H9 (cell line): ENCODE measurements around the gene SCAMP5. TPM values are rescaled to one million over a fixed set of nuclear protein-coding genes. Genes with fewer than 3 reads are reported as not detected.
A peak's percentile ranks its signal among the peaks of the same experiment; 100 is the strongest.

ENCODE experiments used
- DNase-seq: peaks from one replicate; pipeline ENCODE4 v3.0.0-alpha.2; 2017
- H2AFZ ChIP-seq: one replicate; pipeline ENCODE4 v1.6.1; 2013; ENCODE audit warnings: mild to moderate bottlenecking, low read length, control low read depth, moderate library complexity
- H2AK5ac ChIP-seq: 2 replicates; pipeline ENCODE4 v1.6.1; 2013; ENCODE audit warnings: low read length, control low read depth, mixed read lengths; ENCODE audit not compliant: insufficient read length
- H2BK120ac ChIP-seq: one replicate; pipeline ENCODE4 v1.6.1; 2013; ENCODE audit warnings: low read depth, mild to moderate bottlenecking, low read length, control low read depth, inconsistent platforms; ENCODE audit not compliant: poor library complexity, severe bottlenecking
- H2BK12ac ChIP-seq: 2 replicates; pipeline ENCODE4 v1.6.1; 2013; ENCODE audit warnings: low read length, control low read depth, mixed read lengths, low read depth; ENCODE audit not compliant: insufficient read length
- H2BK15ac ChIP-seq: 2 replicates; pipeline ENCODE4 v1.6.1; 2013; ENCODE audit warnings: low read depth, low read length, control low read depth
- H2BK20ac ChIP-seq: one replicate; pipeline ENCODE4 v1.6.1; 2013; ENCODE audit warnings: low read depth, mild to moderate bottlenecking, low read length, control low read depth, inconsistent platforms; ENCODE audit not compliant: poor library complexity, severe bottlenecking
- H2BK5ac ChIP-seq: 2 replicates; pipeline ENCODE4 v1.6.1; 2013; ENCODE audit warnings: low read length, control low read depth, mixed read lengths; ENCODE audit not compliant: insufficient read length
- H3K14ac ChIP-seq: 2 replicates; pipeline ENCODE4 v1.6.1; 2013; ENCODE audit warnings: low read length, control low read depth; ENCODE audit not compliant: insufficient read depth
- H3K18ac ChIP-seq: 2 replicates; pipeline ENCODE4 v1.6.1; 2013; ENCODE audit warnings: low read depth, mild to moderate bottlenecking, mixed read lengths, low read length, control low read depth; ENCODE audit not compliant: insufficient read length
- H3K23ac ChIP-seq: 2 replicates; pipeline ENCODE4 v1.6.1; 2013; ENCODE audit warnings: low read length, control low read depth, mixed read lengths, low read depth; ENCODE audit not compliant: insufficient read length
- H3K23me2 ChIP-seq: 2 replicates; pipeline ENCODE4 v1.6.1; 2013; ENCODE audit warnings: low read depth, mild to moderate bottlenecking, mixed read lengths, low read length, control low read depth; ENCODE audit not compliant: insufficient read length, poor library complexity, severe bottlenecking
- H3K27ac ChIP-seq: 2 replicates; pipeline ENCODE4 v1.5.1; 2013; ENCODE audit warnings: low read length, control low read depth, mixed read lengths, low read depth; ENCODE audit not compliant: insufficient read length
- H3K27me3 ChIP-seq: 2 replicates; pipeline ENCODE4 v1.6.1; 2013; ENCODE audit warnings: low read length, control low read depth, inconsistent platforms; ENCODE audit not compliant: insufficient read depth
- H3K4ac ChIP-seq: 2 replicates; pipeline ENCODE4 v1.6.1; 2013; ENCODE audit warnings: low read depth, mild to moderate bottlenecking, control low read depth, inconsistent platforms, low read length, moderate library complexity
- H3K4me1 ChIP-seq: 2 replicates; pipeline ENCODE4 v1.6.1; 2013; ENCODE audit warnings: low read length, control low read depth, inconsistent platforms; ENCODE audit not compliant: insufficient read depth
- H3K4me2 ChIP-seq: 2 replicates; pipeline ENCODE4 v1.6.1; 2013; ENCODE audit warnings: low read length, control low read depth, mixed read lengths; ENCODE audit not compliant: insufficient read length, insufficient read depth
- H3K56ac ChIP-seq: 2 replicates; pipeline ENCODE4 v1.6.1; 2013; ENCODE audit warnings: low read depth, mild to moderate bottlenecking, mixed read lengths, low read length, control low read depth; ENCODE audit not compliant: insufficient read length
- H3K79me1 ChIP-seq: 2 replicates; pipeline ENCODE4 v1.6.1; 2013; ENCODE audit warnings: low read depth, mild to moderate bottlenecking, moderate library complexity, low read length, control low read depth, inconsistent platforms; ENCODE audit not compliant: insufficient read depth, poor library complexity, severe bottlenecking
- H3K79me2 ChIP-seq: 2 replicates; pipeline ENCODE4 v1.6.1; 2013; ENCODE audit warnings: low read length, control low read depth, inconsistent platforms; ENCODE audit not compliant: insufficient read depth
- H3K9ac ChIP-seq: 2 replicates; pipeline ENCODE4 v1.6.1; 2013; ENCODE audit warnings: low read length, control low read depth, mixed read lengths; ENCODE audit not compliant: insufficient read length; ENCODE audit errors: extremely low read depth
- H3K9me3 ChIP-seq: one replicate; pipeline ENCODE4 v1.6.1; 2013; ENCODE audit warnings: low read depth, low read length, inconsistent platforms; ENCODE audit not compliant: control insufficient read depth
- H3T11ph ChIP-seq: one replicate; pipeline ENCODE4 v1.6.1; 2013; ENCODE audit warnings: mild to moderate bottlenecking, low read length, control low read depth, inconsistent platforms
- H4K20me1 ChIP-seq: one replicate; pipeline ENCODE4 v1.6.1; 2013; ENCODE audit not compliant: control insufficient read depth, insufficient read length, insufficient read depth
- H4K5ac ChIP-seq: 2 replicates; pipeline ENCODE4 v1.6.1; 2013; ENCODE audit warnings: low read depth, mild to moderate bottlenecking, mixed read lengths, low read length, control low read depth; ENCODE audit not compliant: insufficient read length
- H4K8ac ChIP-seq: replicated peaks from 2 replicates; pipeline ENCODE4 v1.6.1; 2013; ENCODE audit warnings: low read length, control low read depth, mixed read lengths, low read depth; ENCODE audit not compliant: insufficient read length
- H4K91ac ChIP-seq: 2 replicates; pipeline ENCODE4 v1.6.1; 2013; ENCODE audit warnings: low read depth, mild to moderate bottlenecking, moderate library complexity, mixed read lengths, low read length, control low read depth; ENCODE audit not compliant: insufficient read length
- H3K27ac Mint-ChIP-seq, 3 experiments: 2 replicates in 2 of 3; 3 replicates in 1 of 3; pipeline ENCODE4 v1.8.0; 2020 to 2021; ENCODE audit warnings: mixed read lengths in 3 of 3, mild to moderate bottlenecking in 1 of 3, moderate library complexity in 1 of 3
- H3K27me3 Mint-ChIP-seq: 2 replicates; pipeline ENCODE4 v1.8.0; 2021; ENCODE audit warnings: low read depth, mild to moderate bottlenecking, moderate library complexity, mixed read lengths
- H3K36me3 Mint-ChIP-seq, 3 experiments: 2 replicates in 2 of 3; 3 replicates in 1 of 3; pipeline ENCODE4 v1.8.0; 2020 to 2021; ENCODE audit warnings: low read depth in 3 of 3, mixed read lengths in 3 of 3; ENCODE audit not compliant: insufficient read depth in 1 of 3
- H3K4me1 Mint-ChIP-seq, 2 experiments: 2 replicates each; pipeline ENCODE4 v1.8.0; 2020; ENCODE audit warnings: mixed read lengths in 2 of 2
- H3K4me3 Mint-ChIP-seq, 2 experiments: 2 replicates in 1 of 2; 3 replicates in 1 of 2; pipeline ENCODE4 v1.8.0; 2020 to 2021; ENCODE audit warnings: mild to moderate bottlenecking in 2 of 2, mixed read lengths in 2 of 2, moderate library complexity in 1 of 2
- H3K9me3 Mint-ChIP-seq, 2 experiments: 2 replicates in 1 of 2; 3 replicates in 1 of 2; pipeline ENCODE4 v1.8.0; 2020; ENCODE audit warnings: mild to moderate bottlenecking in 2 of 2, mixed read lengths in 2 of 2, moderate library complexity in 1 of 2
- WGBS: extraction: QIAGEN DNeasy Blood & Tissue Kit; methylation state at CpG from one replicate; pipeline ENCODE4 v1.1.7; 2013; ENCODE audit warnings: missing lambda C conversion rate, low lambda C conversion rate, mixed read lengths; ENCODE audit not compliant: insufficient read length; ENCODE audit errors: extremely low coverage; 5-methylcytosine and 5-hydroxymethylcytosine counted together
- total RNA-seq: library from RNA; stranded (reverse); gene quantifications from 2 replicates; pipeline ENCODE4 v1.2.1, GENCODE V29; 2021
- TF ChIP-seq, protein P1 (sequence below): fragments of 200-600 bp; sonication (generic); conservative IDR thresholded peaks from 3 replicates; pipeline ENCODE4 v1.8.0; 2021; ENCODE audit warnings: antibody characterized with exemption, mild to moderate bottlenecking

SCAMP5 gene
- total RNA-seq, 1 experiment from 2014 or later = 47.8 TPM

DNA sequence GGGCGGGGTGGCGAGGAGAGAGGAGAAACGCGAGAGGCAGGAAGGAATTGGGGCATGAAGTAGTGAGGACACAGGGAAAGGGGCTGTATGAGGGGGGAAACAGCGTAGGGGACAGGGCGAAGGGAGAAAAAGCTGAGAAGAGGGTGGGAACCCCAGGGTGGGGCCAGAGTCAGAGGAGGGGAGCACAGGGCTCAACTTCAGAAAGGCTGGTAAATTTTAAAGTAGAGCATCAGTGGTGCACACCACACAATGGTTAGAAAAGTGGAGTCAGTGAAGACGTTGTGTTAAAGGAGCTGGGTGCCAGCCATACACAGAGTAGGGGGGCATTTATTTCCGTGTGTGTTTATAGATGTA is 35.8 kb upstream of the SCAMP5 start:
- DNase-seq = no peak

More for the DNA sequence above, 35.8 kb upstream of the SCAMP5 start:
- Histone ChIP-seq H3K4me2 (peak overlapping the region; percentile 72), H3K9ac (no peak overlapping the region), H3K27ac (no peak overlapping the region), H4K8ac (no peak overlapping the region), H2BK12ac (no peak overlapping the region), H4K91ac (no peak overlapping the region), H3K27me3 (peaks cover 11% of the 10 kb centered on the region; the same call in 1 of the 2 replicates), H3K4me1 (no peaks in the 10 kb centered on the region; the same call in 1 of the 2 replicates), H3K4ac (no peak overlapping the region), H3K56ac (no peak overlapping the region), H2BK15ac (no peak overlapping the region), H3K14ac (no peak overlapping the region), H3K9me3 (no peaks in the 10 kb centered on the region), H3K79me1 (no peaks in the 10 kb centered on the region), H3K23ac (no peak overlapping the region), H2AFZ (no peak overlapping the region), H3T11ph (no peak overlapping the region), H3K18ac (no peak overlapping the region), H4K5ac (no peak overlapping the region), H3K79me2 (peaks cover 3% of the 10 kb centered on the region; the same call in 1 of the 2 replicates), H3K23me2 (peaks cover 34% of the 10 kb centered on the region), H2BK20ac (no peak overlapping the region), H4K20me1 (no peaks in the 10 kb centered on the region), H2BK120ac (no peak overlapping the region), H2BK5ac (no peak overlapping the region), H2AK5ac (no peak overlapping the region)
- Mint-ChIP-seq H3K27me3 (peaks cover 86% of the 10 kb centered on the region), H3K9me3 (no peaks in the 10 kb centered on the region), H3K4me3 (peak overlapping the region; percentile 60 to 84), H3K27ac (no peak overlapping the region; a peak in 1 of 7 replicates), H3K36me3 (peaks cover 0 to 2% (median 0%) of the 10 kb centered on the region in 3 experiments; a peak in 2 of 7 replicates), H3K4me1 (peaks cover 23 to 34% of the 10 kb centered on the region in 2 experiments)
- no CpG with 5 or more reads among the region's 8 CpGs for WGBS
- TF ChIP-seq, protein P1, sequence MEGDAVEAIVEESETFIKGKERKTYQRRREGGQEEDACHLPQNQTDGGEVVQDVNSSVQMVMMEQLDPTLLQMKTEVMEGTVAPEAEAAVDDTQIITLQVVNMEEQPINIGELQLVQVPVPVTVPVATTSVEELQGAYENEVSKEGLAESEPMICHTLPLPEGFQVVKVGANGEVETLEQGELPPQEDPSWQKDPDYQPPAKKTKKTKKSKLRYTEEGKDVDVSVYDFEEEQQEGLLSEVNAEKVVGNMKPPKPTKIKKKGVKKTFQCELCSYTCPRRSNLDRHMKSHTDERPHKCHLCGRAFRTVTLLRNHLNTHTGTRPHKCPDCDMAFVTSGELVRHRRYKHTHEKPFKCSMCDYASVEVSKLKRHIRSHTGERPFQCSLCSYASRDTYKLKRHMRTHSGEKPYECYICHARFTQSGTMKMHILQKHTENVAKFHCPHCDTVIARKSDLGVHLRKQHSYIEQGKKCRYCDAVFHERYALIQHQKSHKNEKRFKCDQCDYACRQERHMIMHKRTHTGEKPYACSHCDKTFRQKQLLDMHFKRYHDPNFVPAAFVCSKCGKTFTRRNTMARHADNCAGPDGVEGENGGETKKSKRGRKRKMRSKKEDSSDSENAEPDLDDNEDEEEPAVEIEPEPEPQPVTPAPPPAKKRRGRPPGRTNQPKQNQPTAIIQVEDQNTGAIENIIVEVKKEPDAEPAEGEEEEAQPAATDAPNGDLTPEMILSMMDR = no peak
